Measurements from ENCODE around the gene PUM1.
"Not testable (repeated sequence)": the region's sequence is repeated elsewhere in the genome, so short reads cannot be mapped to it uniquely, and the experiment has no call there.

The PUM1 gene, protein sequence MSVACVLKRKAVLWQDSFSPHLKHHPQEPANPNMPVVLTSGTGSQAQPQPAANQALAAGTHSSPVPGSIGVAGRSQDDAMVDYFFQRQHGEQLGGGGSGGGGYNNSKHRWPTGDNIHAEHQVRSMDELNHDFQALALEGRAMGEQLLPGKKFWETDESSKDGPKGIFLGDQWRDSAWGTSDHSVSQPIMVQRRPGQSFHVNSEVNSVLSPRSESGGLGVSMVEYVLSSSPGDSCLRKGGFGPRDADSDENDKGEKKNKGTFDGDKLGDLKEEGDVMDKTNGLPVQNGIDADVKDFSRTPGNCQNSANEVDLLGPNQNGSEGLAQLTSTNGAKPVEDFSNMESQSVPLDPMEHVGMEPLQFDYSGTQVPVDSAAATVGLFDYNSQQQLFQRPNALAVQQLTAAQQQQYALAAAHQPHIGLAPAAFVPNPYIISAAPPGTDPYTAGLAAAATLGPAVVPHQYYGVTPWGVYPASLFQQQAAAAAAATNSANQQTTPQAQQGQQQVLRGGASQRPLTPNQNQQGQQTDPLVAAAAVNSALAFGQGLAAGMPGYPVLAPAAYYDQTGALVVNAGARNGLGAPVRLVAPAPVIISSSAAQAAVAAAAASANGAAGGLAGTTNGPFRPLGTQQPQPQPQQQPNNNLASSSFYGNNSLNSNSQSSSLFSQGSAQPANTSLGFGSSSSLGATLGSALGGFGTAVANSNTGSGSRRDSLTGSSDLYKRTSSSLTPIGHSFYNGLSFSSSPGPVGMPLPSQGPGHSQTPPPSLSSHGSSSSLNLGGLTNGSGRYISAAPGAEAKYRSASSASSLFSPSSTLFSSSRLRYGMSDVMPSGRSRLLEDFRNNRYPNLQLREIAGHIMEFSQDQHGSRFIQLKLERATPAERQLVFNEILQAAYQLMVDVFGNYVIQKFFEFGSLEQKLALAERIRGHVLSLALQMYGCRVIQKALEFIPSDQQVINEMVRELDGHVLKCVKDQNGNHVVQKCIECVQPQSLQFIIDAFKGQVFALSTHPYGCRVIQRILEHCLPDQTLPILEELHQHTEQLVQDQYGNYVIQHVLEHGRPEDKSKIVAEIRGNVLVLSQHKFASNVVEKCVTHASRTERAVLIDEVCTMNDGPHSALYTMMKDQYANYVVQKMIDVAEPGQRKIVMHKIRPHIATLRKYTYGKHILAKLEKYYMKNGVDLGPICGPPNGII

DNA sequence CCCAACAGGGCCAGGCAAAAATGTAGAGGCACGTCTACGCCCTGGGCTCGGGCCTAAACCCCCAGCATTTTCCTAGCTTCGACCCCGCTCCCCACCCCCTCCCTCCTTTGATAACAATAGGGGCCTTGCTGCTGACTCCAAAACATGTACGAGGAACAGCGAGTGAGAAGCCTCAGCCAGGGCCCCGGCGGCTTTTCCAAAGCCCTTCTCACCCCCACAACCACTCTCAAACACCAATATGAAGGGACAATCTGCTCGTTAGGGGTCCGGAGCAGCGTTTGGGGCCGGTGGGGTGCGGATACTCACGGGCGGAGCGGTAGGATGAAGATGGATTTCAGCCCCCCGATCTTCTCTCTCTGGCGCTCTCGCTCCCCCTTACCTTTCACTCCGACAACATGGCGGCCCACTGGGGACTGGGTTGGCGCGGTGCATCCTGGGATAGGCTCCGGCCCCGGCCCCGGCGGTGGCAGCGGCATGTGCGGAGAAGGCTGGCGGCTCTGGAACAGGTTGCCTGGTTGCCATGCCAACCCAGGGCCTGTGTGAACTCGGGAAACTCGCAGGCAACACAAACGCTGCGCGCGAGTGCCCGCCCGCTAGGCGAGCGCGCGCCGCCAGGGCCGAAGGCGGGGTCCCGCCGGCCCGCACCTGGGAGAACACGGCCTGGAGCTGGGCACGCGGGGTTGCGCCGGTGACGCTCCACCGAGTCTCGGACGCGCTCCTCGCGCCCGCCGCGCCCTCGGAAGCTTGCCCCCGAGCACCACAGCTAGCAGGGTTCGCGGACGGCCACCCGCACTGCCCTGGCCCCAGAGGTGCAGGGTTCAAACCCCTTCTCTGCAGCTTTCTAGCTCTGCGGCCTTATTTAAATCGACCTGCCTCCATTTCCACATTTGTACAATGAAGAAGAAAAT, at the start of gene PUM1:
Gene PUM1 (minus strand): TSS at position 408 of the 908 bp plus-strand sequence. CDS start 6,151 bp downstream, outside the sequence.
- peak; percentile 98 for DNase-seq (ENCODE audit: low spot score)

DNA sequence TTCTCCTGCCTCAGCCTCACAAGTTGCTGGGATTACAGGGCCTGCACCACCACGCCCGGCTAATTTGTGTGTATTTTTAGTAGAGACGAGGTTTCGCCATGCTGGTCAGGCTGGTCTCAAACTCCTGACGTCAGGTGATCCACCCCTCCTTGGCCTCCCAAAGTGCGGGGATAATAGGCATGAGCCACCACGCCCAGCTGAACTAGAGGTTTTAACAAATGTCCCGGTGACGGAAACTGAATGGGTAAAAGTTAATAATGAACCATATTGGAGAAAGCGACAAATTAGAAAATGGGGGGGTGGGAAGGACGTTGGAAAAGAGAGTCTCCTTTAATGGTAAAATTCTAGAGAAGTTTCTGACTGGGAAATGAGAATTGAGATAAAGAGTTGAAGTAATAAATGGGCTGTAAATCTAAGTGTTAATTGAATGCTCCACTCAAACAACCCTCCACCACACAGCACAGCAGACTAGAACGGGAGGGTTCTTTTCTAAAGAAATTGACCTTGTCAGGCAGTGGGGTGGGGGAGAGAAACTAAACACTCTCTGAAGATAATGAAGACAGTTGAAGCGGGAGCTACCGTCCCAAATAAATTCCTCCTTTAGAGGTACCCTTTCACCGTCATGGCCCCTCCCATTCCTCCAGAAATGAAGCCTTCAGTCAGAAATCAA, 46.9 kb upstream of the PUM1 start:
- no peak for DNase-seq (ENCODE audit: low spot score)

DNA sequence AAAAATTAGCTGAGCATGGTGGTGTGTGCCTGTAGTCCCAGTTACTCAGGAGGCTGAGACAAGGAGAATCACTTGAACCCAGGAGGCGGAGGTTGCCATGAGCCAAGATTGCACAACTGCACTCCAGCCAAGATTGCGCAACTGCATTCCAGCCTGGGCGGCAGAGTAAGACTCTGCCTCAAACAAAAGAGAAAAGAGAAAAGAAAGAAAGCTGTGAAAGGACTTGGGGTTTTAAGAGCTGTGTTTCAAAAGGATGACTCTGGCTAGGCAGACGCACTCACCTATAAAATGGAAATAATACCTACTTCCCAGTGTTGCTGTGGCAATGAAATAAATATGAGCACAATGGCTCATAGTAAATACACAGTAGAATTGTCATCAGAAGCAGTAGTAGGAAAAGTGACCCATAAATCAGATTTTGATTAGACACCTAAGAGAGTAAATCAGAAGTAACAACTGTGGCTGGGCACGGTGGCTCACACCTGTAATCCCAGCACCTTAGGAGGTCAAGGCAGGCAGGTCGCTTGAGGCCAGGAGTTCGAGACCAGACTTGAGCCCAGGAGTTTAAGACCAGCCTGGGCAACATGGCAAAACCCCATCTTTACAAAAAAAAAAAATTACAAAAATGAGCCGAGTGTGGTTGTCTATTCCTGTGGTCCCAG, 45.9 kb upstream of the PUM1 start:
- no peak for DNase-seq (ENCODE audit: low spot score)

DNA sequence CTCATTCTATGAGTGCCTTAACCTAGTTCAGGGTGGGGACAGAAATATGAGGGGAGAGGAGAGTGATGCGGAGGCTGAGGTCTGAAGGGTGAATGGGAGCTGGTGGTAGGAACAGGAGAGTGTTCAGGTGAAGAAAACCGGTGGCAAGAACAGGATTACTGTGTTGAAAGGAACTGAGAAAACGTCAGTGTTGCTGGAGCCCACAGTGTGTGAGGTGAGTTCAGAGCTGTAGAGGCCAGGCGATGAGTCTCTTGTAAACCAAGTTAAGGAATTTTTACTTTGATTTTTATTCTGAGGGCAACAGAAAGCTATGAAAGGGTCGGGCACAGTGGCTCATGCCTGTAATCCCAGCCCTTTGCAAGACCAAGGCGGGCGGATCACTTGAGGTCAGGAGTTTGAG, 45.3 kb upstream of the PUM1 start:
- DNase-seq (ENCODE audit: low spot score), result no peak

DNA sequence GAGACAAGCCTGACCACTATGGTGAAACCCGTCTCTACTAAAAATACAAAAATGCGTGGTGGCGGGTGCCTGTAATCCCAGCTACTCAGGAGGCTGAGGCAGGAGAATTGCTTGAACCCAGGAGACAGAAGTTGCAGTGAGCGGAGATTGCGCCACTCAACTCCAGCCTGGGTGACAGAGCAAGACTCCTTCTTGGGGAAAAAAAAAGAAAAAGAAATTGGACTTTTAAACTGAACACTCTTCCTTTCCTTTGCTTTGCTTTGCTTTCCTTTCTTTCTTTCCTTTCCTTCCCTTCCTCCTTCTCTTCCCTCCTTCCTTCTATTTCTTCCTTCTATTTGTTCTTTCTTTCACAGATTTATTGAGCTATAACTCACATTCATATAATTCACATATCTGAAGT, 43.3 kb upstream of the PUM1 start:
- no peak for DNase-seq (ENCODE audit: low spot score)

DNA sequence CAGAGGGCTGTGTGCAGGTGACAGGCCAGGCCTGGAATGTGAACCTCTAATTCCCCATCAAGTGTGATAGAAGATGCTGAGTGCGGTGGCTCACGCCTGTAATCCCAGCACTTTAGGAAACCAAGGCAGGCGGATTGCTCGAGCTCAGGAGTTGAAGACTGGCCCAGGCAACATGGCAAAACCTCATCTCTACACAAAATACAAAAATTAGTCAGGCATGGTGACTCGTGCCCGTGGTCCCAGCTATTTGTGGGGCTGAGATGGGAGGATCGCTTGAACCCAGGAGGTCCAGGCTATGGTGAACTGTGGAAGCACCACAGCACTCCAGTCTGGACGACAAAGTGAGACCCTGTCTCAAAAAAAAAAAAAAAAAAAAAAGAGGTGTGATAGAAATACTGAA, 40.1 kb upstream of the PUM1 start:
- no peak for DNase-seq (ENCODE audit: low spot score)

DNA sequence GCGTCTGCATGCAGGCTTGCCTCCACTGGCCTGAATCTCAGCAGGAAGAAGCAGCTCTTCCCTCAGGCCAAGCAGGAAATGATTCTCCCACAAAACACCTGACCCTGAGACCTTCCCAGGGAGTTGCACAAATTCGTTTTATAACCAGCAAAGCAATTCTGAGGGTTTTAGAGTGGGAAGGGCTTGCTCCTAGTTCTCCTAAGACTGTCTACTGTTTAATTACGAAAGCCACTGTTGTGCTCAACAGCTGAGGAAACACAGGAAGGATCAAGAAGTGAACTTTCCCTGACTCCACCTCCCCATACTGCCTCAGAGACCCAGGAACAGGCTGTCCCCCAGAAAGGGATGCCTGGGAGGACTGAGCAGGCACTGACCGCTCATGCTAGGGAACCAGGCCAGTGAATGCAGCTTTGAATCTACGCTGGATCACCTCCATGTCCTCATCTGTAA, 37.0 kb upstream of the PUM1 start:
- DNase-seq (ENCODE audit: low spot score), result no peak

DNA sequence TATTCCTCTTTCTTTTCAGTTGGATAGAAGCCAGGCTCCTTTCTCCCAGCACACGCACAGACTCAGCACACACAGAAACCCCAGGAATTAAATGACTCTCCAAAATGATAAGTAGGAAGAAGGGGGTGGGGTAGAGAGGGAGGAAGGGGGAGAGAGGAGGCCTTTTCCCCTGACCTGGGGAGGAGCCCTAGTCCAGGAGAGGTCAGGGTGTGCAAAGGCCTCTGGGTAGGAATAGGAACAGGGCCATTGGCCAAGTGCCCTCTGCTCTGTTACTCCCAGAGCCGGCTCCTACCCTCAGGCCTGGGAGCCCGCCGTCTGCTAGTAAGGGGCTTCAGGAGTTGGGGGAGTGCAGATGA, 35.6 kb upstream of the PUM1 start:
- no peak for DNase-seq (ENCODE audit: low spot score)

DNA sequence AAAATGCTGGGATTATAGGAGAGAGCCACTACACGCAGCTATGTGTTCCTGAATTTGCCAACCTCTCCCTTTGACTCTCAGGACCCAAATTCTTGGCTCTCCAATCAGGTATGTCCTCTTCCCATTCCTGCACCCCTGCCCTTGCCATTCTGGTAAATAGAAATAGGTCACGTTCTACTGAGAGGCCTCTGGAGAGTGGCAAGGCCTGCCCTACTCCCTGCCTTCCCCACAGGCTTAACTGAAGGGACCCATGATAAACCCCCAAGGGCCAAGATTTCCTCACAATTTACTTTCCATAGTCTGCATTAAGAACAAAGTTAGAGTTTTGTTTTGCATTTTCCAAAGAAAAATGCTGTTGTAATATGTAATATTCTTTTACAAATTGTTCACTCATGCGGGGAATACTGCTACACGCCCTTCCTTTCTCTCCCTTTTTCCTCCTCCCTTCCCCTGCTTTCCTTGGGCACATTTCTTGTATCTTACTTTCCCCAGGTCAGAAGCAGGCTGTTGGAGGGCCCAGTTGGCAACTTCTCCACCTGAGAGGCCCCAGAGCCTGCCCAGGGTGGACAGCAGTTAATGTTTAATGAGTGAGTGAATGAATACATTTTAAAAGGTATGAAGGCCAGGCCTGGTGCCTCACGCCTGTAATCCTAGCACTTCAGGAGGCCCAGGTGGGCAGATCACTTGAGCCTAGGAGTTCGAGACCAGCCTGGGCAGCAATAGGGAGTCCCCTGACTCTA, 33.9 kb upstream of the PUM1 start:
- no peak for DNase-seq (ENCODE audit: low spot score)

DNA sequence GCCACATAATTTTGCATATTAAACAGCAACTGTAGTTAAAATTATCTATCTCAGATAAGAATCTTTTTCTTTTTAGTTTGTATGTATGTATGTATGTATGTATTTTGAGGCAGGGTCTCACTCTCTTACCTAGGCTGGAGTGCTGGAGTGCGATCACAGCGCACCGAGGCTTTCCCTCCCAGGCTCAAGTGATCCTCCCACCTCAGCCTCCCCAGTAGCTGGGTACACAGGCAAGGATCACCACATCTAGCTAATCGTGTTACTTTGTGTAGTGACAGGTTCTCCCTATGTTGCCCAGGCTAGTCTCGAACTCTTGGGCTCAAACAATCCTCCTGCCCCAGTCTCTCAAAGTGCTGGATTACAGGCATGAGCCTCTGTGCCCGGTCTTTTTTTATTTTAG, 30.5 kb upstream of the PUM1 start:
- DNase-seq (ENCODE audit: low spot score), result no peak

DNA sequence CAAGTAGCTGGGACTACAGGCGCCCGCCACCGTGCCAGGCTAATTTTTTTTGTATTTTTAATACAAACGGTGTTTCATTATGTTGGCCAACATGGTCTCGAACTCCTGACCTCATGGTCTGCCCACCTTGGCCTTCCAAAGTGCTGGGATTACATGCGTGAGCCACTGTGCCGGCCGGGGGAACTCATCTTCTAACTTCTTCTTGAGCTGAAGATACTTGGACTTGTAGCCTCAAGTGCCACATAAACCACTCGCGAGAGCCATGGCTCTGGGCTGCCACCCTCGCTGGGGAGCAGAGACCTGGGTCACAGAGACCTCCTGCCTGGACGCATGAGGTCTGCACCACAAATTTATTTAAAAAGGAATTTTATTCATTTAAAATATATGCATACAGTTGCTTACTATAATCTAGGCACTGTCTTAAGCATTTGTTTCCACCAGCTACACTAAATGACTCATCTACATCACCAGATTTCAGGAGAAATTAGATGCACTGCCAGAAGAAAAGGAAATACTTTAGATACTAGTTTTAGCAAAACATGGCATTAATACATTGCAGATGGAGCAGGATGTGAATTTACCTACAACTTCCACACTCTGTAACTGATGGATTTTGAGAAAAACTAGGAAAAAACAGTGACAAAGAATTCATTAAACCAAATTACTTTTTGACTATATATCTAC, 29.9 kb upstream of the PUM1 start:
- DNase-seq (ENCODE audit: low spot score), result no peak

DNA sequence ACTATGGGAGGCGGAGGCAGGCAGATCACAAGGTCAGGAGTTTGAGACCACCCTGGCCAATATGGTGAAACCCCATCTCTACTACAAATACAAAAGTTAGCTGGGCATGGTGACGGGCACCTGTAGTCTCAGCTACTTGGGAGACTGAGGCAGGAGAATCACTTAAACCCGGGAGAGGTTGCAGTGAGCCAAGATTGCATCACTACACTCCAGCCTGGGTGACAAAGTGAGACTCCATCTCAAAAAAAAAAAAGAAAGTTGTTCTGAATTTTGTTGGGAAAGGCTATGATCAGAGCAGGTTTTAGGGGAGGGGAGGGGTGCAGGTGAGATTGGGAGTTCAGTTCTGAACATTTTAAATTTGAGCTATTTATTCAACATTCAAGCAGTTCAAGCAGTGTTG, 22.6 kb upstream of the PUM1 start:
- DNase-seq (ENCODE audit: low spot score), result not testable (repeated sequence)

DNA sequence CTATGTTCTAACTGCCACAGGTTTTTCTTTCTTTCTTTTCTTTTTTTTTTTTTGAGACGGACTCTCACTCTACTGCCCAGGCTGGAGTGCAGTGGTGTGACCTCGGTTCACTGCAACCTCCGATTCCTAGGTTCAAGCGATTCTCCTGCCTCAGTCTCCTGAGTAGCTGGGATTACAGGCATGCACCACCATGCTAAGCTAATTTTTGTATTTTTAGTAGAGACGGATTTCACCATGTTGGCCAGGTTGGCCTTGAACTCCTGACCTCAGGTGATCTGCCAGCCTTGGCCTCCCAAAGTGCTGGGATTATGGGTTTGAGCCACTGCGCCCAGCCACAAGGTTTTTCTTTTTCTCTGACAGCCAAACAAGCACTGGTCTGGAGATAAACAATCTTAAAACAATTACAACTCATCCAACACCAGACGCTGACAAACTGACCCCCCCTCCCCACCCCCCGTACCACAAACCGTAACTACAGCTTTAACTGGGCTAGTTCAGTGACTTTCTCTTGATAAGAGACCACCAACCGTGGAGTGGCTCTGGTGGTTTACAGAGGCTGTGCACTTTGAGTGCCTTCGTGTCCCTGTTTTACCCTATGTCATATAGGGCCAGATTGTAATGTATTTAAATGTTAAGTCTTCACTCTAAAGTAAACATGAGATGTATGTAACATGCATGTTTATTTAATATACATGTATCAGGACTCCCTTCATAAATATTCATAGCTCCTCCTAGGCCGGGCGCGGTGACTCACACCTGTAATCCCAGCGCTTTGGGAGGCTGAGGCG, 19.5 kb upstream of the PUM1 start:
- DNase-seq (ENCODE audit: low spot score), result no peak

DNA sequence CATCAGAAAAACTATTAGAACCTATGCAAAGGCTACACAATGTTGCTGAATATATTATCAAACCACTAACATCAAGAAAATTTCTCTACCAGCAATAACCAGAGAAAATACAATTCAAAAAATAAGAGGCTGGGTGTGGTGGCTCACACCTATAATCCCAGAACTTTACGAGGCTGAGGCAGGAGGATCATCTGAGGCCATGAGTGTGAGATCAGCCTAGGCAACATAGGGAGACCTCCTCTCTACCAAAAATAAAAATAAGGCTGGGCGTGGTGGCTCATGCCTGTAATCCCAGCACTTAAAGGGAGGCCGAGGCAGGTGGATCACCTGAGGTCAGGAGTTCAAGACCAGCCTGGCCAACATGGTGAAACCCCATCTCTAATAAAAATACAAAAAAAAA, 16.9 kb upstream of the PUM1 start:
- DNase-seq (ENCODE audit: low spot score), result no peak

DNA sequence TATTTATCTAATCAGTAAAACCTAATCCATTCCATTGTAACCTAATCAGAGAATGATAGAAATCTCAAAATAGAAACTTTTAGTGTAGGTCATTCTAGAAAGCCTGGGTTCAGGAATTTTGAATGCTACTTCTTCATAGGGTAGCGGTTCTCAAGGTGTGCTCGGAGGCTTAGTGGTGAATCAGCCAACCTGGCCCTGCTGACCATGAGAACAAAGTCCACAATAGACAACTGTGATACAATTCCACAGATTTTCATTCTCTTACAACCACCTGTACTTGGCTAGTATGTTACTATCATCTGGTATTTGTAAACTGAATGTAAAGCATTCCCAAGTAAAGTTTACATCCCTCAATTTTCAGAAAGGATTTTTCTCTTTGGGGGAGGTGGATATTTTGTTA, 7.5 kb upstream of the PUM1 start:
- no peak for DNase-seq (ENCODE audit: low spot score)

DNA sequence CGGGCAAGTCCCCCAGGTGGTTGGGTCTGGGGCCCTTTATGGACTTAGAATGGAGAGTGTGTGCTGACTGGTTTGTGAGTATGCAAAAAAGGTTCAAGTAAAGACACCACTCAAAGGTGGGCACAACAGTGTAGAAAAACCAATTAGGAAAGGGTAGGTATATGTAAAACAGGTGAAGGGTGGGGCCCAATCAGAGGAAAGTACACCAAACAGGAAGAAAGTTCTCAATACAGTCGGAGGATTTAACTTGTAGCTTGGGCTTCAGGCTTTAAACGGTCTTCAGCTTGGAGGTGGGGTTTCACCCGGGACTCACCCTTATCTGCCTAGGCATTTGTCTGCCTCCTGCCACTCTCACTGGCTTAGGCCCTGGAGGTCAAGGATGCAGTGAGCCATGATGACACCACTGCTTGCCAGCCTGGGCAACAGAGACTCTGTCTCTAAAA, 6.8 kb upstream of the PUM1 start:
- no peak for DNase-seq (ENCODE audit: low spot score)

DNA sequence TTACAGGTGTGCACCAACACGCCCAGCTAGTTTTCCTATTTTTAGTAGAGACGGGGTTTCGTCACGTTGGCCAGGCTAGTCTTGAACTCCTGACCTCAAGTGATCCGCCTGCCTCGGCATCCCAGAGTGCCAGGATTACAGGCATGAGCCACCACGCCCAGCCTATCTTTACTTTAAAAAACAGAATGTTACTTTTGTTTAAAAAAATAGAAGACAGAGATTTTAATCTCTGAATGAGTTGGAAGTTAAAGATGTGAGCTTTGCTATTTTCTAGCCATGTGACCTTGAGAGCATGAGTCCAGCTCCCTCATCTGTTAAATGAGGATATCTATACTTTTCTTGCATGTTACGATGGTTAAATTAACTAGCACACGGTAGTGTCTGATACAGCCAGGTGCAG, 3.9 kb upstream of the PUM1 start:
- no peak for DNase-seq (ENCODE audit: low spot score)

DNA sequence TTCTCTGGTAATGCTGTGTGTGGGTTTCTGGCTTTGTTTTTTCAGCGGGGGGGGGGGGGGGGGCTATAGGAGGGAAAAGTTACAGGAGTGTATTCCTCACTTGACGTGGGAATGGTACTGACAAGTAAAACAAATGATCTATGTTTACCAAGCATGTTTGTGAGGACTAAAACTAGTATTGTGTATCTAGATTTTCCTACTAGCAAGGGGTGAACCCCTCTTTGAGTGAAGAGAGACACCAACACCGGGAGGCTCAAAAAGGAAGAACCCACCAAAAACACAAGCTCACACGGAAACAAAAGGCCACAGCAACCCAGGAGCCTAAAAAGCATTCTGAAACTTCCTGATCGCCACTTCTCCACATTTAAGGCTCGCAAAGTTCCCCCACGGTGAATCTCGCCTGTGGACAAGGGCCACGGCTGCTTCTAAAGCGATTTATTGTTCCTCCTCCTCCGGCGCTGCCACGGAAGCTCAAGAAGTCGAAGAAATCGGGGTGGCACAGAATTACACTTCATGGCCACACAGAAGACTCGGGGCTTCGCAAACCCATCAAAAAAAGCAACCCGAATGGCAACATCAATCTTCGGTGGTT, 703 bp downstream of the PUM1 start:
- peak; percentile 15 for DNase-seq (ENCODE audit: low spot score)

Measured in CD4-positive, alpha-beta T cell treated with Interleukin-15 for 4 hours (primary cell).